Mammary epithelial cell (primary cell): Measurements from ENCODE around the gene PNPLA6.

Experiments used
- EZH2 ChIP-seq: IDR thresholded peaks from 2 replicates; pipeline ENCODE4 v1.6.1; 2012; ENCODE audit warnings: low read length, inconsistent platforms, borderline replicate concordance
- TF ChIP-seq, protein P1 (sequence below), 2 donors: IDR thresholded peaks in 1 of 2; conservative IDR thresholded peaks in 1 of 2; 2 replicates each; pipeline ENCODE4 v1.5.1; 2011 to 2012; ENCODE audit warnings: inconsistent platforms in 2 of 2, low read length in 2 of 2, mild to moderate bottlenecking in 2 of 2, control low read depth in 1 of 2, low read depth in 1 of 2; ENCODE audit not compliant: insufficient read depth in 1 of 2; ENCODE audit errors: extremely low read depth in 1 of 2

DNA sequence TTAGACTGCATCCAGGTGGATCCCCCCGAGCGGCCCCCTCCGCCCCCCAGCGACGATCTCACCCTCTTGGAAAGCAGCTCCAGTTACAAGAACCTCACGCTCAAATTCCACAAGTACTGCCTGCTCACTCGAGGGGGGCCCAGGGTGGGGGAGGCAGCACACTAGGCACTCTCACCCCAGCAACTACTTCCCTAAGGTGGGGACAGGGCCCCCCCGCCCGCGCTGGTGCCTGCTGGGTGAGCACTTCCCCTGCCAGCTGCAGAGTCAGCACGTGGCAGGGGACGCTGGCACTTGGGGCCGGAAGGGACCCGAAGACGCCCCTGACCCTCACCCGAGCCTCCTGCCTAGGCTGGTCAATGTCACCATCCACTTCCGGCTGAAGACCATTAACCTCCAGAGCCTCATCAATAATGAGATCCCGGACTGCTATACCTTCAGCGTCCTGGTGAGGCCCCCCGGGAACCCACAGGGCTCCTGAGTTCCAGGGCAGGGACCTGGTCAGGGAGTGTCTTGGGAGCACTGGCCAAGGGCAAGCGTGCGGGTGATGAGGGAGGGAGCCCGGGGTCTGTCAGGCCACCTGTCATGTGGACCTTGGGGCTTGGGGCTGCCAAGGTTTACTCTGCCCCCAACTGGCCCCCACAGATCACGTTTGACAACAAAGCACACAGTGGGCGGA lies 7.9 kb upstream of the PNPLA6 start:
- TF ChIP-seq, protein P1, sequence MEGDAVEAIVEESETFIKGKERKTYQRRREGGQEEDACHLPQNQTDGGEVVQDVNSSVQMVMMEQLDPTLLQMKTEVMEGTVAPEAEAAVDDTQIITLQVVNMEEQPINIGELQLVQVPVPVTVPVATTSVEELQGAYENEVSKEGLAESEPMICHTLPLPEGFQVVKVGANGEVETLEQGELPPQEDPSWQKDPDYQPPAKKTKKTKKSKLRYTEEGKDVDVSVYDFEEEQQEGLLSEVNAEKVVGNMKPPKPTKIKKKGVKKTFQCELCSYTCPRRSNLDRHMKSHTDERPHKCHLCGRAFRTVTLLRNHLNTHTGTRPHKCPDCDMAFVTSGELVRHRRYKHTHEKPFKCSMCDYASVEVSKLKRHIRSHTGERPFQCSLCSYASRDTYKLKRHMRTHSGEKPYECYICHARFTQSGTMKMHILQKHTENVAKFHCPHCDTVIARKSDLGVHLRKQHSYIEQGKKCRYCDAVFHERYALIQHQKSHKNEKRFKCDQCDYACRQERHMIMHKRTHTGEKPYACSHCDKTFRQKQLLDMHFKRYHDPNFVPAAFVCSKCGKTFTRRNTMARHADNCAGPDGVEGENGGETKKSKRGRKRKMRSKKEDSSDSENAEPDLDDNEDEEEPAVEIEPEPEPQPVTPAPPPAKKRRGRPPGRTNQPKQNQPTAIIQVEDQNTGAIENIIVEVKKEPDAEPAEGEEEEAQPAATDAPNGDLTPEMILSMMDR (conservative IDR thresholded peaks at IDR 0.05 in 1 of 2, IDR thresholded peaks at IDR 0.05 in 1 of 2; ENCODE audit: extremely low read depth in 1 of 2, insufficient read depth in 1 of 2, low read depth in 1 of 2, low read length in 2 of 2) = no peak
- TF ChIP-seq EZH2 = no peak
